ENCODE data around the gene CLEC6A.

Gene CLEC6A

DNA sequence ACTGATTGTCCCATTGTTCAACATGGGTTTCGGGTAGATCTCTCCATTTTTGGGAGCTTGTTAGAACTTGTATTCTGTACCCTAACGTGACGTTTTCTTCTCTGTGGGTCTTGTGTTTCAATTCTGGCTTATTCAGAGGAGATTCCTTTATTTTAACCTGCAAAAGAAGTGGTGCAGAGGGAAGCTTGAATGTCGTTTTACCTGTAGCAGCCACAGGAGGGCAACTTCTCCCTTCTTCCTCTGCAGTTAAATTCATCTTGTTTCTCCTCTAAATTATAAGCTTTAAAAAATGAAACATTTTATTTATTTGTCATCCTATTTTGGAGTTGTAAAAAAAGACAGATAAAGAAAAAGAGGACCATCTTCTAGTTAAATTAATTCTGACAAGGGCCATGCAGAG lies 43.9 kb downstream of the CLEC6A start:
- ATAC-seq (ENCODE audit: insufficient read depth, low read depth) (no peak), DNase-seq (no peak)
- no peak overlapping the region for H3K27ac ChIP-seq (ENCODE audit: low read length)
- no peak overlapping the region for H2AFZ ChIP-seq (ENCODE audit: low read depth, low read length)
- H3K27me3 ChIP-seq (ENCODE audit: insufficient read depth, low read length, poor library complexity), result peaks cover 8% of the 10 kb centered on the region
- H3K4me3 ChIP-seq (ENCODE audit: low read depth in 1 of 2, low read length in 2 of 2), result no peak overlapping the region
- H3K79me2 ChIP-seq (ENCODE audit: insufficient read depth, low read length), result no peaks in the 10 kb centered on the region
- no peaks in the 10 kb centered on the region for H3K36me3 ChIP-seq (ENCODE audit: insufficient read depth, low read length)
- H4K20me1 ChIP-seq (ENCODE audit: insufficient read depth, low read length), result no peaks in the 10 kb centered on the region
- no peaks in the 10 kb centered on the region for H3K4me1 ChIP-seq (ENCODE audit: insufficient read depth, low read length)
- H3K4me2 ChIP-seq (ENCODE audit: insufficient read depth, low read length), result no peak overlapping the region
- TF ChIP-seq, protein P1, sequence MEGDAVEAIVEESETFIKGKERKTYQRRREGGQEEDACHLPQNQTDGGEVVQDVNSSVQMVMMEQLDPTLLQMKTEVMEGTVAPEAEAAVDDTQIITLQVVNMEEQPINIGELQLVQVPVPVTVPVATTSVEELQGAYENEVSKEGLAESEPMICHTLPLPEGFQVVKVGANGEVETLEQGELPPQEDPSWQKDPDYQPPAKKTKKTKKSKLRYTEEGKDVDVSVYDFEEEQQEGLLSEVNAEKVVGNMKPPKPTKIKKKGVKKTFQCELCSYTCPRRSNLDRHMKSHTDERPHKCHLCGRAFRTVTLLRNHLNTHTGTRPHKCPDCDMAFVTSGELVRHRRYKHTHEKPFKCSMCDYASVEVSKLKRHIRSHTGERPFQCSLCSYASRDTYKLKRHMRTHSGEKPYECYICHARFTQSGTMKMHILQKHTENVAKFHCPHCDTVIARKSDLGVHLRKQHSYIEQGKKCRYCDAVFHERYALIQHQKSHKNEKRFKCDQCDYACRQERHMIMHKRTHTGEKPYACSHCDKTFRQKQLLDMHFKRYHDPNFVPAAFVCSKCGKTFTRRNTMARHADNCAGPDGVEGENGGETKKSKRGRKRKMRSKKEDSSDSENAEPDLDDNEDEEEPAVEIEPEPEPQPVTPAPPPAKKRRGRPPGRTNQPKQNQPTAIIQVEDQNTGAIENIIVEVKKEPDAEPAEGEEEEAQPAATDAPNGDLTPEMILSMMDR (IDR thresholded peaks at IDR 0.05; ENCODE audit: borderline replicate concordance, extremely low read depth, low read length, poor library complexity, severe bottlenecking), result no peak
- TF ChIP-seq EZH2 (IDR thresholded peaks at IDR 0.05; ENCODE audit: borderline replicate concordance, low read depth, low read length, severe bottlenecking), result no peak
- H3K9me3 ChIP-seq (ENCODE audit: insufficient read depth, low read length, severe bottlenecking), result no peaks in the 10 kb centered on the region
- no peak overlapping the region for H3K9ac ChIP-seq (ENCODE audit: low read depth, low read length)

DNA sequence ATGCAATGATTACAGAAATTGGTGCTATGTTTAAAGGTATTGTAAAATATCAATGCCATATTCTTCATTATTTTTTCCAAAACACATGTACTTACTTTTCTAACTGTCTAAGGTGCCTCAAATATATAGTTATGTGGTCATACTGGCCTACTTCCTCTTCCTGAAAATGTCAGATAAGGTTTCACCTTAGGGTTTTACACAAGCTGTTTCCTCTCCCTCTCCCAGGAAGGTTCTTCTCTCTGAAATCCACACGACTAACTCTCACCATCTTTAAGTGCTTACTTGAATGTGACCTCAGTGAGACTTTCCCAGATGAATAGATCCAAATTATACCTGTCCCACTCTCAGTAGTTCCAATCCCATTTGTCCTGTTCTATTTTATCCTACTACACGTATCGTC lies 46.0 kb downstream of the CLEC6A start:
- ATAC-seq (ENCODE audit: insufficient read depth, low read depth) (no peak; the same call in 2 of the 3 replicates), DNase-seq (no peak)
- Histone ChIP-seq H3K27me3 (ENCODE audit: insufficient read depth, low read length, poor library complexity) (peaks cover 8% of the 10 kb centered on the region), H3K4me3 (ENCODE audit: low read depth in 1 of 2, low read length in 2 of 2) (no peak overlapping the region), H3K36me3 (ENCODE audit: insufficient read depth, low read length) (no peaks in the 10 kb centered on the region), H3K9ac (ENCODE audit: low read depth, low read length) (no peak overlapping the region), H3K27ac (ENCODE audit: low read length) (no peak overlapping the region), H3K4me2 (ENCODE audit: insufficient read depth, low read length) (no peak overlapping the region), H3K79me2 (ENCODE audit: insufficient read depth, low read length) (no peaks in the 10 kb centered on the region), H4K20me1 (ENCODE audit: insufficient read depth, low read length) (no peaks in the 10 kb centered on the region), H3K4me1 (ENCODE audit: insufficient read depth, low read length) (no peaks in the 10 kb centered on the region), H2AFZ (ENCODE audit: low read depth, low read length) (no peak overlapping the region), H3K9me3 (ENCODE audit: insufficient read depth, low read length, severe bottlenecking) (no peaks in the 10 kb centered on the region)
- no peak for TF ChIP-seq EZH2 (IDR thresholded peaks at IDR 0.05; ENCODE audit: borderline replicate concordance, low read depth, low read length, severe bottlenecking)
- TF ChIP-seq, protein P1 (IDR thresholded peaks at IDR 0.05; ENCODE audit: borderline replicate concordance, extremely low read depth, low read length, poor library complexity, severe bottlenecking), result no peak

DNA sequence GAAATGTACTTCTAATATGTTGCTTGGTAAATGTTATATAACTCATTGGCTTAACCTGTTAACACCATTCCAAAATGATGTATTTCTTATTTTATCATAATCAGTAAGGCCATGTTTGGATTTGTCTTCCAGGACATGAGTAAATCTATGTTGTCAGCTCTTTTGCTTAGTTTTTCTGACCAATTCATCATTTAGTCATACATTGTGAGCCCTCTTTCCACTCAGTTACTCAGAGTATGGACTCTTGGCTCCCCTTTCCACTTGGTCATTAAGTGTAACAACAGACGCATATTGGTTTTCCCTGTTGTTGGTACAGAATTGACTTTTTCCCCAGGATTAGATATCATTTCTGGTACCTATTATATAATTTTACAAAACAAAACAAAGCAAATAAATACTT lies 48.6 kb downstream of the CLEC6A start:
- H3K27me3 ChIP-seq (ENCODE audit: insufficient read depth, low read length, poor library complexity), result peaks cover 13% of the 10 kb centered on the region
- no peak overlapping the region for H3K4me3 ChIP-seq (ENCODE audit: low read depth in 1 of 2, low read length in 2 of 2)
- H4K20me1 ChIP-seq (ENCODE audit: insufficient read depth, low read length), result no peaks in the 10 kb centered on the region
- no peaks in the 10 kb centered on the region for H3K9me3 ChIP-seq (ENCODE audit: insufficient read depth, low read length, severe bottlenecking)
- H2AFZ ChIP-seq (ENCODE audit: low read depth, low read length), result no peak overlapping the region
- no peak overlapping the region for H3K9ac ChIP-seq (ENCODE audit: low read depth, low read length)
- H3K4me2 ChIP-seq (ENCODE audit: insufficient read depth, low read length), result no peak overlapping the region
- ATAC-seq (ENCODE audit: insufficient read depth, low read depth) (no peak), DNase-seq (no peak)
- H3K27ac ChIP-seq (ENCODE audit: low read length), result no peak overlapping the region
- H3K4me1 ChIP-seq (ENCODE audit: insufficient read depth, low read length), result no peaks in the 10 kb centered on the region
- TF ChIP-seq, protein P1 (IDR thresholded peaks at IDR 0.05; ENCODE audit: borderline replicate concordance, extremely low read depth, low read length, poor library complexity, severe bottlenecking), result no peak
- no peaks in the 10 kb centered on the region for H3K79me2 ChIP-seq (ENCODE audit: insufficient read depth, low read length)
- H3K36me3 ChIP-seq (ENCODE audit: insufficient read depth, low read length), result no peaks in the 10 kb centered on the region

DNA sequence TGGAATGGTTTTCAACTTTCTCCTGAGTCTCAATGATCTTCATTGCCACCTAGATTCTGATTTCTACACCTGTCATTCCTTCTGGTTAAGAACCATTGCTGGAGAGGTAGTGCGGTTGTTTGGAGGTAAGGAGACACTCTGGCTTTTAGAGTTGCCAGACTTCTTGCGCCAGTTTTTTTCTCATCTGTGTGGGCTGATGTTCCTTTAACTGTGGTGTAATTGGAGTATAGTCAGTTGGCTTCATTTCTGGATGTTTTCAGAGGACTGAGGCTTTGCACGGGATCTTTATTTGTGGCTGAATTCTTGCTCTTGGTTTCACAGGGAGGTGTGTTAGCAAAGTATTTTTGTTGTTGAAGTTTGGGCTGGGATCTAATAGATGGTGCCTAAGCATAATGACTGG lies 51.8 kb downstream of the CLEC6A start:
- no peak for TF ChIP-seq EZH2 (IDR thresholded peaks at IDR 0.05; ENCODE audit: borderline replicate concordance, low read depth, low read length, severe bottlenecking)
- TF ChIP-seq, protein P1 (IDR thresholded peaks at IDR 0.05; ENCODE audit: borderline replicate concordance, extremely low read depth, low read length, poor library complexity, severe bottlenecking), result no peak
- no peak overlapping the region for H2AFZ ChIP-seq (ENCODE audit: low read depth, low read length)

More for the DNA sequence above, 51.8 kb downstream of the CLEC6A start:
- ATAC-seq (ENCODE audit: insufficient read depth, low read depth) (no peak), DNase-seq (no peak)
- Histone ChIP-seq H3K27me3 (ENCODE audit: insufficient read depth, low read length, poor library complexity) (peaks cover 13% of the 10 kb centered on the region), H3K9ac (ENCODE audit: low read depth, low read length) (no peak overlapping the region), H3K4me1 (ENCODE audit: insufficient read depth, low read length) (no peaks in the 10 kb centered on the region), H3K27ac (ENCODE audit: low read length) (no peak overlapping the region), H3K79me2 (ENCODE audit: insufficient read depth, low read length) (no peaks in the 10 kb centered on the region), H3K36me3 (ENCODE audit: insufficient read depth, low read length) (no peaks in the 10 kb centered on the region), H3K4me2 (ENCODE audit: insufficient read depth, low read length) (no peak overlapping the region), H3K9me3 (ENCODE audit: insufficient read depth, low read length, severe bottlenecking) (no peaks in the 10 kb centered on the region), H4K20me1 (ENCODE audit: insufficient read depth, low read length) (no peaks in the 10 kb centered on the region), H3K4me3 (ENCODE audit: low read depth in 1 of 2, low read length in 2 of 2) (no peak overlapping the region)

All from DND-41 (cell line).